WERI-Rb-1 (cell line): ENCODE data around the gene CCDC187.
"Not testable (repeated sequence)": the region's sequence is repeated elsewhere in the genome, so short reads cannot be mapped to it uniquely, and the experiment has no call there.

Source experiments
- DNase-seq: peaks from one replicate; pipeline ENCODE4 v3.0.0-alpha.2; 2020
- H3K27ac ChIP-seq: fragments of 250-450 bp; sonication (Bioruptor Pico); 2 replicates; pipeline ENCODE4 v1.5.1; 2020; ENCODE audit warnings: mild to moderate bottlenecking, moderate library complexity
- H3K27me3 ChIP-seq: fragments of 250-450 bp; sonication (Bioruptor Pico); 2 replicates; pipeline ENCODE4 v1.5.1; 2021; ENCODE audit warnings: mild to moderate bottlenecking, low read depth, moderate library complexity; ENCODE audit not compliant: insufficient read depth, severe bottlenecking
- H3K36me3 ChIP-seq: fragments of 250-450 bp; sonication (Bioruptor Pico); 2 replicates; pipeline ENCODE4 v1.5.1; 2020; ENCODE audit warnings: mild to moderate bottlenecking, moderate library complexity
- H3K4me3 ChIP-seq: 2 replicates; pipeline ENCODE4 v1.5.1; 2011; ENCODE audit warnings: low read depth, mild to moderate bottlenecking, control low read depth, low read length
- H3K9me3 ChIP-seq: fragments of 250-450 bp; sonication (Bioruptor Pico); 2 replicates; pipeline ENCODE4 v1.5.1; 2021; ENCODE audit warnings: mild to moderate bottlenecking, moderate library complexity; ENCODE audit not compliant: severe bottlenecking
- CTCF ChIP-seq: IDR thresholded peaks from 2 replicates; pipeline ENCODE4 v1.5.1; 2011; ENCODE audit warnings: low read depth, mild to moderate bottlenecking, control low read depth, inconsistent platforms, low read length

Gene CCDC187

GRCh38 chr9:136239135-136239982, 64.5 kb downstream of the CCDC187 start:
- Histone ChIP-seq H3K4me3 (no peak overlapping the region), H3K27me3 (no peaks in the 10 kb centered on the region), H3K36me3 (peaks cover 66% of the 10 kb centered on the region), H3K9me3 (no peaks in the 10 kb centered on the region), H3K27ac (no peak overlapping the region)
- DNase-seq, result no peak
- no peak for TF ChIP-seq CTCF

DNA sequence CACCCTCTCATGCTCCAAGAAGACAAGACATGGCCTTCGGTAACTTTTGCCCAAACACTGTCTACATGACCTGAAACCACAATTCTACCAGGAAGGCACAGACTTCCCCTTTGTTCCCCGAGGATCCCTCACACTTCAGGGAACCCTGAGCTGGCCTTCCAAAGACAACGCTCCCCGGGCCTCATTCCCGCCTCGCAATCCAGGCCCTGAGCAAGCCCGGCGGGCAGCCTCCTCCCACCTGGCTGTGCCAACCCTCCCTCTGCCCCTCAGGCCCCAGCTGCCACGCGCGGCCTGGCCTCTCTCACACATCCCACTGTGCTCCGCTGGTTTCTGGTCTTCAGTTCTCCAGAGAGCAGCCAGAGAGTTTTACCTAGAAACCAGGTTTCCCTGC, 65.6 kb downstream of the CCDC187 start:
- no peaks in the 10 kb centered on the region for H3K9me3 ChIP-seq
- no peak overlapping the region for H3K4me3 ChIP-seq
- peaks cover 67% of the 10 kb centered on the region for H3K36me3 ChIP-seq
- TF ChIP-seq CTCF, result no peak
- H3K27me3 ChIP-seq, result no peaks in the 10 kb centered on the region
- H3K27ac ChIP-seq, result no peak overlapping the region
- DNase-seq, result no peak

GRCh38 chr9:136237486-136238341, 66.2 kb downstream of the CCDC187 start:
- Histone ChIP-seq H3K9me3 (no peaks in the 10 kb centered on the region), H3K4me3 (no peak overlapping the region), H3K36me3 (peaks cover 61% of the 10 kb centered on the region), H3K27me3 (no peaks in the 10 kb centered on the region), H3K27ac (no peak overlapping the region)
- TF ChIP-seq CTCF, result no peak
- no peak for DNase-seq

GRCh38 chr9:136236471-136237410, 67.2 kb downstream of the CCDC187 start:
- H3K9me3 ChIP-seq, H3K27ac ChIP-seq, H3K4me3 ChIP-seq, H3K27me3 ChIP-seq, DNase-seq: not testable (repeated sequence)
- peaks cover 58% of the 10 kb centered on the region for H3K36me3 ChIP-seq

DNA sequence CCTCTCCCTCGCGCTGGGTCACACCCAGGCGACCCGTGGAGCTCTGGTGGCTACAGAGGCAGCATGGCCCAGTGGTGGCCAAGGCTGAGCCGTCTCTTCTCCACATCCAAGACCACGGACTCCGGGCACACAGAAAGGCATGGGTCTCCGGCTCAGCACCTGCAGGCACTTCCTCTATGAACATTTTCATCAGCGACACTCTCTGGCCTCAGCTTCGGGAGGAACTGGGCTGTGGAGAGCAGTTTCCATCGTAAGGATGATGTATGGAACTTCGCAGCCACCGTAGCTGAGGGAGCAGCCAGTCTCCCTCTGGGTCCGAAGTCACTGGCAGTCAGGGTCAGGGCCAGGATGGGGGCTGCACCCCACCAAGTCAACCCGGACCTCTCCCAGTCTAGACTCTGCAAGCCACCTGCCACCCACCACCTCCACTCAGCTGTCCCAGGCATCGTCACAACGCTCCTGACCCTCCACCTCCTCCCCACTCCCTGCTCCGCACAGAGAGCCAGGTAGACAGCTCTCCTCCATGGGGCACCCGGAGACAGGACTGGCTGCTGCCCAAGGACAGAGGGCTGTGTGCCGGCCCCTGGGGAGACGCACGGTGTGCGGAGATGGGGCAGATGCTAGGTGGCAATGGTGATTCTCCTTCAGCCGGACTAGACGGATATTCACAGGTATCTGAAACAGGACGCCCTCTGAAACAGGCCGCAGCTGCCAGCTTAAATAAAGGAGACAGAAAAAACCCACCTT, 68.0 kb downstream of the CCDC187 start:
- no peak for TF ChIP-seq CTCF
- Histone ChIP-seq H3K36me3 (peaks cover 56% of the 10 kb centered on the region), H3K4me3 (no peak overlapping the region)

More for the DNA sequence above, 68.0 kb downstream of the CCDC187 start:
- Histone ChIP-seq H3K27me3 (no peaks in the 10 kb centered on the region), H3K9me3 (no peaks in the 10 kb centered on the region), H3K27ac (no peak overlapping the region)
- no peak for DNase-seq
